CD14-positive monocyte (primary cell): ENCODE data around the gene RPS2. TPM values are rescaled to one million over a fixed set of nuclear protein-coding genes. Genes with fewer than 3 reads are reported as not detected.
"Not testable (repeated sequence)": the region's sequence is repeated elsewhere in the genome, so short reads cannot be mapped to it uniquely, and the experiment has no call there.

Experiments
- DNase-seq, 3 donors: peaks; one replicate each; pipeline ENCODE4 v3.0.0-alpha.2; 2011 to 2022
- H2AFZ ChIP-seq: 2 replicates; pipeline ENCODE4 v1.6.0; 2012; ENCODE audit warnings: mild to moderate bottlenecking, low read depth, low read length, inconsistent platforms; ENCODE audit not compliant: insufficient read depth, poor library complexity, severe bottlenecking
- H3K27ac ChIP-seq, 2 donors: 1 replicate in 1 of 2; 2 replicates in 1 of 2; pipeline ENCODE4 v1.5.1; 2012 to 2013; ENCODE audit warnings: low read length in 2 of 2, control low read depth in 1 of 2, inconsistent platforms in 1 of 2, low read depth in 1 of 2, mild to moderate bottlenecking in 1 of 2
- H3K27me3 ChIP-seq, 2 donors: one replicate each; pipeline versions ENCODE4 v1.6.0 to v1.6.1; 2011 to 2013; ENCODE audit warnings: low read length in 2 of 2; ENCODE audit not compliant: control insufficient read depth in 2 of 2, insufficient read depth in 2 of 2
- H3K36me3 ChIP-seq, 2 donors: replicated peaks in 1 of 2; 1 replicate in 1 of 2; 2 replicates in 1 of 2; pipeline versions ENCODE4 v1.5.1 to v1.6.1; 2012 to 2013; ENCODE audit warnings: low read length in 2 of 2, control low read depth in 1 of 2, inconsistent platforms in 1 of 2, mild to moderate bottlenecking in 1 of 2; ENCODE audit not compliant: insufficient read depth in 2 of 2, control insufficient read depth in 1 of 2
- H3K4me1 ChIP-seq, 2 donors: 1 replicate in 1 of 2; 2 replicates in 1 of 2; pipeline versions ENCODE4 v1.5.1 to v1.6.1; 2012 to 2013; ENCODE audit warnings: low read length in 2 of 2, control low read depth in 1 of 2, inconsistent platforms in 1 of 2, mild to moderate bottlenecking in 1 of 2, moderate library complexity in 1 of 2; ENCODE audit not compliant: insufficient read depth in 2 of 2, control insufficient read depth in 1 of 2
- H3K4me2 ChIP-seq: replicated peaks from 2 replicates; pipeline ENCODE3; 2012; ENCODE audit warnings: low read length, moderate library complexity, mild to moderate bottlenecking; ENCODE audit not compliant: poor library complexity, severe bottlenecking; ENCODE audit errors: extremely low read depth
- H3K4me3 ChIP-seq, 3 experiments: fragments of 200-600 bp in 1 of 3; sonication (generic) in 1 of 3; replicated peaks in 1 of 3; 1 replicate in 2 of 3; 2 replicates in 1 of 3; pipeline ENCODE4 v1.5.1; 2011 to 2013; ENCODE audit warnings: low read length in 3 of 3, mild to moderate bottlenecking in 3 of 3, control low read depth in 2 of 3, low read depth in 2 of 3, inconsistent platforms in 1 of 3, moderate library complexity in 1 of 3
- H3K79me2 ChIP-seq: 2 replicates; pipeline ENCODE4 v1.6.0; 2012; ENCODE audit warnings: mild to moderate bottlenecking, control low read depth, inconsistent platforms, low read length, moderate library complexity; ENCODE audit not compliant: insufficient read depth
- H3K9ac ChIP-seq: 2 replicates; pipeline ENCODE4 v1.6.0; 2017; ENCODE audit warnings: low read length, mild to moderate bottlenecking; ENCODE audit not compliant: insufficient read depth, poor library complexity, severe bottlenecking
- H3K9me3 ChIP-seq, 2 donors: replicated peaks in 1 of 2; 1 replicate in 1 of 2; 2 replicates in 1 of 2; pipeline versions ENCODE4 v1.5.1 to v1.6.1; 2012 to 2013; ENCODE audit warnings: low read length in 2 of 2, control low read depth in 1 of 2; ENCODE audit not compliant: control insufficient read depth in 1 of 2, insufficient read depth in 1 of 2
- H4K20me1 ChIP-seq: 2 replicates; pipeline ENCODE4 v1.6.0; 2012; ENCODE audit warnings: mild to moderate bottlenecking, low read length, control low read depth, moderate library complexity; ENCODE audit not compliant: insufficient read depth
- H3K27ac Mint-ChIP-seq, 7 donors: one replicate each; pipeline ENCODE4 v1.8.0; 2020; ENCODE audit warnings: mild to moderate bottlenecking in 7 of 7, mixed read lengths in 7 of 7, moderate library complexity in 6 of 7, inconsistent platforms in 2 of 7
- H3K27me3 Mint-ChIP-seq, 3 donors: one replicate each; pipeline ENCODE4 v1.8.0; 2021 to 2022; ENCODE audit warnings: low read depth in 3 of 3, mild to moderate bottlenecking in 3 of 3, mixed read lengths in 3 of 3, moderate library complexity in 3 of 3, inconsistent platforms in 1 of 3
- H3K36me3 Mint-ChIP-seq, 2 donors: one replicate each; pipeline ENCODE4 v1.8.0; 2020; ENCODE audit warnings: mixed read lengths in 2 of 2, inconsistent platforms in 1 of 2, mild to moderate bottlenecking in 1 of 2
- H3K4me1 Mint-ChIP-seq: one replicate; pipeline ENCODE4 v1.8.0; 2020; ENCODE audit warnings: mild to moderate bottlenecking, mixed read lengths
- H3K4me3 Mint-ChIP-seq, 2 donors: one replicate each; pipeline ENCODE4 v1.8.0; 2020; ENCODE audit warnings: mild to moderate bottlenecking in 2 of 2, mixed read lengths in 2 of 2, moderate library complexity in 1 of 2
- H3K9me3 Mint-ChIP-seq, 7 donors: one replicate each; pipeline ENCODE4 v1.8.0; 2020 to 2022; ENCODE audit warnings: mixed read lengths in 7 of 7, mild to moderate bottlenecking in 6 of 7, moderate library complexity in 6 of 7, inconsistent platforms in 2 of 7
- CTCF ChIP-seq: fragments of 200-600 bp; IDR thresholded peaks from one replicate; pipeline ENCODE4 v1.8.0; 2022; ENCODE audit warnings: antibody characterized with exemption, mild to moderate bottlenecking
- WGBS: methylation state at CpG from one replicate; pipeline ENCODE4 v1.1.5; 2013; ENCODE audit warnings: missing lambda C conversion rate; ENCODE audit not compliant: insufficient coverage; 5-methylcytosine and 5-hydroxymethylcytosine counted together
- intact Hi-C, 2 donors: fragments of 100-400 bp; cut with micrococcal nuclease; formaldehyde crosslinking; loops; one replicate each; pipeline versions ENCODE4 v1.15.0 to v1.15.1; 2023
- polyA plus RNA-seq, 3 donors: library from polyadenylated mRNA; depleted of rRNA in 1 of 3; unstranded in 2 of 3; stranded (reverse) in 1 of 3; fragments of 300-500 nt in 2 of 3; fragments of >200 nt in 1 of 3; fragmentation: Illumina TruSeq in 2 of 3; gene quantifications; 1 replicate in 2 of 3; 2 replicates in 1 of 3; pipeline ENCODE4 v1.2.3, GENCODE V29; 2012 to 2021

The RPS2 gene
- polyA plus RNA-seq, 3 donors = 1,849 to 2,136 (median 1,893) TPM

- H3K27ac Mint-ChIP-seq, H3K9me3 ChIP-seq, DNase-seq, H3K27ac ChIP-seq, H3K9ac ChIP-seq, H3K4me2 ChIP-seq, H3K27me3 ChIP-seq, H3K4me3 Mint-ChIP-seq, intact Hi-C loops, H3K4me3 ChIP-seq, H3K9me3 Mint-ChIP-seq, H2AFZ ChIP-seq: not testable (repeated sequence)
- peaks cover 15 to 16% of the 10 kb centered on the region in 2 donors for H3K36me3 Mint-ChIP-seq
- Histone ChIP-seq H3K36me3 (peaks cover 16% of the 10 kb centered on the region in 2 donors), H3K79me2 (peaks cover 19% of the 10 kb centered on the region), H4K20me1 (peaks cover 18% of the 10 kb centered on the region), H3K4me1 (peaks cover 21 to 29% of the 10 kb centered on the region in 2 donors)
- H3K4me1 Mint-ChIP-seq = peaks cover 23% of the 10 kb centered on the region
- WGBS = 97% methylated on average over 16 of the region's 22 CpGs
- peaks cover 8 to 37% (median 28%) of the 10 kb centered on the region in 3 donors for H3K27me3 Mint-ChIP-seq
Measured at GRCh38 chr16:1957434-1958142, 7.0 kb downstream of the RPS2 start.

- DNase-seq = no peak
- no peaks in the 10 kb centered on the region for H3K36me3 Mint-ChIP-seq
- 91% methylated on average over 21 of the region's 22 CpGs for WGBS
- H3K4me1 Mint-ChIP-seq = peaks cover 2% of the 10 kb centered on the region
- H3K27me3 ChIP-seq = no peaks in the 10 kb centered on the region
- H3K27me3 Mint-ChIP-seq = peaks cover 8 to 39% (median 32%) of the 10 kb centered on the region in 3 donors
- H4K20me1 ChIP-seq = no peaks in the 10 kb centered on the region
- H3K9ac ChIP-seq = no peak overlapping the region
- no peak overlapping the region for H3K27ac ChIP-seq
- H3K4me1 ChIP-seq = peaks cover under 1 to 3% of the 10 kb centered on the region in 2 donors
- no peak overlapping the region for H3K4me3 Mint-ChIP-seq
- no peak overlapping the region for H3K4me2 ChIP-seq
- H3K27ac Mint-ChIP-seq = no peak overlapping the region
- no peaks in the 10 kb centered on the region for H3K36me3 ChIP-seq
- no peak overlapping the region for H2AFZ ChIP-seq
- intact Hi-C loops = no loop called here
- no peak overlapping the region for H3K4me3 ChIP-seq
- no peaks in the 10 kb centered on the region for H3K79me2 ChIP-seq
- peaks cover 0 to 8% (median 0%) of the 10 kb centered on the region in 7 donors for H3K9me3 Mint-ChIP-seq
- H3K9me3 ChIP-seq = no peaks in the 10 kb centered on the region
- no peak for TF ChIP-seq CTCF
Measured at GRCh38 chr16:1953734-1954133, 10.9 kb downstream of the RPS2 start.
